Medulla oblongata (tissue), 1 donor: Measurements from ENCODE around the gene B4GALNT3.

Experiments used
- DNase-seq: peaks from one replicate; pipeline ENCODE4 v3.0.0-alpha.2; 2015; ENCODE audit errors: extremely low spot score

The B4GALNT3 gene

GRCh38 chr12:538731-539539, 79.2 kb downstream of the B4GALNT3 start:
- peak; percentile 75 for DNase-seq

GRCh38 chr12:539540-540310, 80.0 kb downstream of the B4GALNT3 start:
- no peak for DNase-seq

GRCh38 chr12:541676-542324, 82.1 kb downstream of the B4GALNT3 start:
- DNase-seq, result peak; percentile 30

- no peak for DNase-seq
Observed at GRCh38 chr12:542395-543113, 82.8 kb downstream of the B4GALNT3 start.

- no peak for DNase-seq
Observed at GRCh38 chr12:543114-543451, 83.3 kb downstream of the B4GALNT3 start.

- no peak for DNase-seq
Observed at GRCh38 chr12:544142-544541, 84.4 kb downstream of the B4GALNT3 start.

GRCh38 chr12:544941-545635, 85.3 kb downstream of the B4GALNT3 start:
- no peak for DNase-seq

- no peak for DNase-seq
Observed at GRCh38 chr12:545835-546234, 86.1 kb downstream of the B4GALNT3 start.

- no peak for DNase-seq
Observed at GRCh38 chr12:546265-546919, 86.7 kb downstream of the B4GALNT3 start.

- peak; percentile 69 for DNase-seq
Observed at GRCh38 chr12:546920-547845, 87.4 kb downstream of the B4GALNT3 start.

GRCh38 chr12:547883-548470, 88.2 kb downstream of the B4GALNT3 start:
- no peak for DNase-seq

GRCh38 chr12:549476-550082, 89.8 kb downstream of the B4GALNT3 start:
- no peak for DNase-seq

GRCh38 chr12:550473-551260, 90.9 kb downstream of the B4GALNT3 start:
- DNase-seq, result no peak

GRCh38 chr12:552466-552865, 92.7 kb downstream of the B4GALNT3 start:
- DNase-seq, result no peak

- peak; percentile 20 for DNase-seq
Observed at GRCh38 chr12:553216-554000, 93.7 kb downstream of the B4GALNT3 start.

- DNase-seq, result no peak
Observed at GRCh38 chr12:554001-554285, 94.2 kb downstream of the B4GALNT3 start.

GRCh38 chr12:556498-556897, 96.8 kb downstream of the B4GALNT3 start:
- no peak for DNase-seq

GRCh38 chr12:558580-558979, 98.8 kb downstream of the B4GALNT3 start:
- no peak for DNase-seq
